Ecto neural progenitor cell (in vitro differentiated cells): ENCODE results near the gene CEP57L1.
"Not testable (repeated sequence)": the region's sequence is repeated elsewhere in the genome, so short reads cannot be mapped to it uniquely, and the experiment has no call there.

Experiments
- DNase-seq: peaks from one replicate; pipeline ENCODE4 v3.0.0-alpha.2; 2018; ENCODE audit warnings: low spot score

Gene CEP57L1

GRCh38 chr6:109073344-109074132 is 21.8 kb upstream of the CEP57L1 start:
- DNase-seq, result no peak

DNA sequence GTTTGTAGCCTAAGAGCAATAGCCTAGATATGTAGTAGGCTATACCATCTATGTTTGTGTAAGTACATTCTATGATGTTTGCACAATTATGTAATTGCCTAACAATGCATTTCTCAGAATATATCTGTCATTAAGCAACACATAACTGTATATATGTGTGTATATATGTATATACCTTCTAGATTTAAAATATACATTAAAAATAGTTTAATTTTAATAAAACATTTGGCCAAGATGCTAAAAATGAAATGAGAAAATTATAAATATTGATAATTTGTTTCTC is 21.2 kb upstream of the CEP57L1 start:
- DNase-seq, result no peak

DNA sequence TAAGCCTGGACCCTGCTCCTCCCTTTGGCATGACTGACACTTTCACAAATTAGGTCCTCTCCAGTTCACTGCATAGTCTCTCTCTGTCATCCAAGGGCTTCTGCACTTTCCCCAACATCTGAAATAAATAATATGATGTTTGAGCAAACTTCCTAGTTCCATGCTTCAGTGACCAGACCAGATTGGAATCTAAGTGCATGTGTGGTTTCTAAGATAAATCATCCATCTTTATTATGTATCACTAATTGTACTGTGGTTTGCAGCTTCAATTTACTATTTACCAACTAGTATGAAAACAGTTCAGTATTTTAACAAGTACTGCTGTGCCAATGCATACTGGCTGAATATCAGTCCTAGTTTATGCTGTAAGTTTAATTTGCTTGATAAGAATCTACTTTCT is 19.4 kb upstream of the CEP57L1 start:
- no peak for DNase-seq

DNA sequence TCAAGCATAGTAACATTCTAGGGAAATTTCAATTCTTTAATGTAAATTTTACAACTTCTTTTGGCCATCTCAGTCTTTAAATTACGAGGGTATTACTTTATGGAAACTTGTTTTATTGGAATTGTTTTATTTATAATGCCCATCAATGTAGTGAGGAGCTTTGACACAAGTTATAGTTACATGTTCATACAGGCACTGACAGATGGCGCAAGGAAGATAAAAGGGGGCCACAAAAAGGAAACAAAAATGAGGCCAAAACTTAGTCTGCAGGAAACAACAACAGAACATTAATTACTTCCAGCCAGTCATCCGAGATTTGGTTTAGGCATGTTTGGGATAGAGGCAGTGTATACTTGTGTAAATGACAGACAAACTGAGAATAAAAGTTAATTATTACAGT is 18.9 kb upstream of the CEP57L1 start:
- no peak for DNase-seq

GRCh38 chr6:109079981-109080380 is 15.3 kb upstream of the CEP57L1 start:
- DNase-seq, result no peak

GRCh38 chr6:109081026-109081425 is 14.3 kb upstream of the CEP57L1 start:
- DNase-seq, result no peak

- no peak for DNase-seq
Observed at GRCh38 chr6:109081516-109082187, 13.7 kb upstream of the CEP57L1 start.

GRCh38 chr6:109082188-109082577 is 13.1 kb upstream of the CEP57L1 start:
- no peak for DNase-seq

DNA sequence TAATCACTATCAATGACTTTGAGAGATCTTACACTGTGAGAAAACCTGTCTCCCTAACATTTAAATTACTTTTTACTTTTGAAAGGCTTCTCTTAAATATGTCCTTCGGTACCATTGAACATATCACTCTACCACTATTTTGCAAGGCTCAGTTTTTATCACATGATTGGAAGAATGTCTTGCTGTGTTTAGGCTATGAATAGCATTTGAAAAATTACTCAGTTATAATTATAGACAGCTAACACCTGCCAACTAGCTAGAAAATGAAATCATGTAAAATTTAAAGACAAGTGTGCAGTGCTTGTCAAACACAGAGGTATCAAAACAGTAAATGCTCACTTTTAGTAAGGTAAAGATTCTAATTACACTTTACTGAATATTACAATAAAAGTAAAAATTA is 11.7 kb upstream of the CEP57L1 start:
- no peak for DNase-seq

GRCh38 chr6:109084146-109084545 is 11.2 kb upstream of the CEP57L1 start:
- not testable (repeated sequence) for DNase-seq

DNA sequence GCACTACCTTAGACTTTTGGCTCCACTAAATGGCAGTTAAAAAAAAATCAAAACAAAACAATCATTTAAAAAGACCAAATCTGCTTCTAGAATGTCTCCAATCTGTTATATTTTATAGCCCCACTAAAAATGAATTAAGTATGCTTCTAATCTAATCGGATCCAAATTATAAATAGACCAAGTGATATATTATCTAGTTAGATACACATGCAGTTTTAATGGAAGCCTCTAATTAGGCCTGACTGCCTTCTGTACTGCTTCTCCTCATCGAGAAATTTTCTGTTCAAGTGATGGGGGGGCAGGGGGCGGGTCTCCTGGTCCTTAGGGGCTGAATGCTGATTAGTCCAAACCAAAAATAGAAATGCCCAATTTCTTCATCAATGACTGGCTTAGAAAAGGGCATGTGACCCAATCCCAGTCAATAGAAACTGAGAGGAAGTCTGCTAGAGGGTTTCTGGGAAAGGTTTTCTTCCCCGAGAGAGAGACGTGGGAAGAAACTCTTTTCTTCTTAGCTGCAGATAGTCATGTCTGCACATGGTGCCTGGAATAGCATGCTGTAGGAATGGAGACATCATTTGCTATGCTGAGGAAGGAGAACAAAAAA is 7.5 kb upstream of the CEP57L1 start:
- no peak for DNase-seq

GRCh38 chr6:109088995-109089394 is 6.3 kb upstream of the CEP57L1 start:
- no peak for DNase-seq

DNA sequence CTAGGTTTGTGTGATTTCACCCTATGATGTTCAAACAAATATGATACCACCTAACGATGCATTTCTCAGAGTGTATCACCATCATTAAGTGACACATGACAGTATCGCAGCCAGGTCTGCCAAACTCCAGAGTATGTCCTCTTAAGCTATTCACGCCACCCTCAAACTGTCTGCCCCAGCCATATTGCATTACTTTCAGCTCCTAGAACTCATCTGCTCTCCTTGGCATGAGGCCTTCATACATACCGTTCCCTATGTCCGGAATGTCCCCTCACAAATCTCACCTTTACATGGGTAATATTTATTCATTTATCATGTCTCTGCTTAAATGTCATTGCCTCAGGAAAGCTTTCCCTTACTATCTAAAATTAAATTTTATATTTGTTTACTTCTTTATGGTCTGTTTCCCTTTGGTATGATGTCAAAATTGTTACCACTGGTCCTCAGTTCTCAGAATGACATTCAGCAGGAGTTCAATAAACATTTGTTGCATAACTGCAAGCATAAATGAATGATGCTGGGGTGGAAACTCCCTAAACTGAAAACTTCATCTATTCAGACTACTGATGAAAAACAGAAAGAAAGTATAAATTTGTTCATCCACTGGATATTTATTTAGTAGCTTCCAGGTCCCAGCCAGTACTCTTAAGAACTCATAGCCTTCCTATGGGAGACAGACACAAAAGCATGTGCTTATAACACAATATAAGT is 3.8 kb upstream of the CEP57L1 start:
- DNase-seq, result no peak

DNA sequence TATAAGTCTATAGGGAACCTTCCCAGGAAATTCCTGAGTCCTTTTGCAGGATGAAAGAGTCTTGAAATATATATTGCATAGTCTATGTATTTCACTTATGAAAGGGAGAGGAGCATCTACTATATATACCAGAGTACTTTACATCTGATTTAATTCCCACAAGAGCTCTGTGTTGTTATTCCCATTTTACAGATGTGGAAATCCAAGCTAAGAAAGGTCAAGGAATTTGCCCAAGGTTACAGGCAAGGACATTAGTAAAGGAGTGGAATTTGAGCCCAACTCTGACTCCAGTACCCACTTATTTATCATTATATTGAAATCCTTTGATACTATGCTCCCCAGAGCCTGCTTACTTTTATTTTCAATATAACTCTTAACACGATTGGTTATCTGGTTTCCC is 3.2 kb upstream of the CEP57L1 start:
- DNase-seq, result no peak

GRCh38 chr6:109093732-109094415 is 1.4 kb upstream of the CEP57L1 start:
- no peak for DNase-seq

- DNase-seq, result peak; percentile 96
Observed at GRCh38 chr6:109094416-109095035, 781 bp upstream of the CEP57L1 start, which contains the start of gene SESN1. SESN1 (minus strand) TSS chr6:109094846; CDS start chr6:109094073, 773 bp downstream.

GRCh38 chr6:109095835-109096084 is 453 bp downstream of the CEP57L1 start:
- DNase-seq, result no peak

DNA sequence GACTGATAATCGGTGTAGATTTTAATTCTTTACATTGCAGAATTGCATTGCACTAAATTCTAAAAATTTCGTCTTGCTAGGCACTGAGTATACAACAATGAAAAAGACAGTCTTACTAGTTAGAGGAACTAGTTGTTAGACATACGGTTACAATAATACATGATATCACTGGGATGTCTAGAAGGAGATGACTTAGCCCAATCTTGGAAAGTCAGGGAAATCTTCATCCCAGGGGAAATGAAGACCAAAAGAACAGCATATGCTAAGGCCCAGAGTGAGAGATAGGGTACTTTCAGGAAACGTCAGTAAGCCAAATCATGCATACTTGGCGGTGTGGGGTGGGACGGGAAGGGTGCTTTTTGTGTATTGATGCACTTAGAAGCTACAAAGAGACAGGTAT is 901 bp downstream of the CEP57L1 start:
- DNase-seq, result no peak

GRCh38 chr6:109097661-109098060 is 2.4 kb downstream of the CEP57L1 start:
- DNase-seq, result no peak

DNA sequence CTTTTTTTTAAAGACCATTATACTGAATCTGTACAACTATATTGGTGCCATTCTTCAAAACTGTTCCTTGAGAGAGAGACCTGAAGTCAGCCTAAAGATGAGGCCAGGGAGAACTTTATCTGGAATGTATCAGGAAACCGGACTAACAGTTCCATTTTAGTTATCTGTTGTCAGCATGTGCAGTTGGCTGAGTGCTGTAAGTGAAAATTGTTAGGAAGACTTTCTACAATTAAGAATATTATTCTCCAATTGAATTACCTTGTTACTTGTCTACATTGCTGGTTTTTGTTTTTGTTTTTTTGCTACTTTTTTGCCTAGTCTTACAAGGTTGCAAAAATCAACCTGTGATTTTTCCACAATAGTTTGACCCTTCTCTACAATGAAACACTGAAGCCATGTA is 7.5 kb downstream of the CEP57L1 start:
- no peak for DNase-seq

DNA sequence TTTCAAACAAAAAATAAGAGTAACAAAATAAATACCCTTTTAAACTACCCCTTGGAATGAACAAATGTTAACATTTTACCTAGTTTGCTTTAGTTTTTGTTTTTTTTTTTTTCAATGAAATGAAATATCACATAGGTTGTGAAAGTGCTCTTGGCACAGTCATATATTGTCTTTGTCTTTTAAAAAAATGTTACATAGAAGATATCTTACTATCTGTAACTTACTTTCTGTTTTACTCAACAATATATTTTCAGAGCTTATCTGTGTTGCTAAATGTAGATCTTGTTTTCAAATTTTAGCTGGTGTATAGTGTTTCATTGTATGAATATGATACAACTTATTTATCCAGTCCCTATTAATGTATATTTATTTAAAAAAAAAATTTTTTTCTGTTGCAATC is 8.6 kb downstream of the CEP57L1 start:
- no peak for DNase-seq

DNA sequence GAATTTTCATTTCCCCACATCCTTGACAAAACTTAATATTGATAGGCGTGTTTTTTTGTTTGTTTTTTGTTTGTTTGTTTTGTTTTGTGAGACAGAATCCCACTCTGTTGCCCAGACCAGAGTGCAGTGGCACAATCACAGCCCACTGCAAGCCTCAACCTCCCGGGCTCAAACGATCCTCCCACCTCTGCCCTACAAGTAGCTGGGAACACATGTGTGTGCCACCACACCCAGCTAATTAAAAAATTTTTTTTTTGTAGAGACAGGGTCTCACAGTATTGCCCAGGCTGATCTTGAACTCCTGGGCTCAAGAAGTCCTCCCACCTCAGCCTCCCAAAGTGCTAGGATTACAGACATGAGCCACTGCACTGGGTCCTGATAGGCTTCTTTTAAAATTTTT is 9.2 kb downstream of the CEP57L1 start:
- no peak for DNase-seq
